ENCODE measurements around the gene PPP2R5B.
A peak's percentile ranks its signal among the peaks of the same experiment; 100 is the strongest.

Gene PPP2R5B

DNA sequence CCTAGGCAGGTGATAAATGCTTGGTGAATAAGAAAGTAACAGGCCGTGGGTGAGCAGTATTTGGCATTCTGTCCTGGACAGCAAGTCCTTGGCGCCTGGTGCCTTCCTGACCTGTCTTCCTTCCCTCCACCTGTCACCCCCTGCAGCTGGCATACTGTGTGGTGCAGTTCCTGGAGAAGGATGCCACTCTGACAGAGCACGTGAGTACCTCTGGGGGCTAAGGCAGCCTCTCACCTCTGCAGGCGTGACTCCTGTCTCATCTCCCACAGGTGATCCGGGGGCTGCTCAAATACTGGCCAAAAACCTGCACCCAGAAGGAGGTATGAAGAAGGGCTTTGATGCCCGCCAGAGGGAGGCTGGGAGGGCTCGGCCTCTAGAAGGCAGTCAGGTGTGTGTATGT, 6.8 kb downstream of the PPP2R5B start:
- no peak for TF ChIP-seq JUND (IDR thresholded peaks at IDR 0.05; ENCODE audit: low read depth)
- in situ Hi-C loops (cut with HindIII; ENCODE audit: low pct_unique_long_range_greater_than_20kb, low sequenced_read_pairs): no loop called here
- no peak for DNase-seq (ENCODE audit: low read depth in 1 of 2, low spot score in 1 of 2)

DNA sequence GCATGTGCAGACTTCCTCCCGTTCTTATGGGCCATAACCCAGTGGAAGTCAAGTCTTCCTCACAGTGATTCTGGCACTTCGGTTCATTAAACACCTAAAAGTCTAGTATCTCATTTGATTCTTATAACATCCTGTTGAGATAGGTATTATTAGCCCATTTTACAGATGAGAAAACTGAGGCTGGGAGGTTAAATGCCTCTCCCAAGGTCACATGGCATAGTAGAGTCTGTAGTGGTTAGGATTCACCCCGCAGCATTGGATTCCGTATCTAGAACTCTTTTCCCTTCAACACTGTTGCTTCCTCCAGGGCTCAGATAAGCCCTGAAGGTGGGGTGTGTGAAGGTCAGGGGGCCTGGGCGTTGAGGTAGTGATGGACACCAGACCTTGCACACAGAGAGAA, 7.8 kb downstream of the PPP2R5B start:
- TF ChIP-seq JUND (IDR thresholded peaks at IDR 0.05; ENCODE audit: low read depth): no peak
- in situ Hi-C loops (cut with HindIII; ENCODE audit: low pct_unique_long_range_greater_than_20kb, low sequenced_read_pairs): no loop called here
- DNase-seq (ENCODE audit: low read depth in 1 of 2, low spot score in 1 of 2): no peak

DNA sequence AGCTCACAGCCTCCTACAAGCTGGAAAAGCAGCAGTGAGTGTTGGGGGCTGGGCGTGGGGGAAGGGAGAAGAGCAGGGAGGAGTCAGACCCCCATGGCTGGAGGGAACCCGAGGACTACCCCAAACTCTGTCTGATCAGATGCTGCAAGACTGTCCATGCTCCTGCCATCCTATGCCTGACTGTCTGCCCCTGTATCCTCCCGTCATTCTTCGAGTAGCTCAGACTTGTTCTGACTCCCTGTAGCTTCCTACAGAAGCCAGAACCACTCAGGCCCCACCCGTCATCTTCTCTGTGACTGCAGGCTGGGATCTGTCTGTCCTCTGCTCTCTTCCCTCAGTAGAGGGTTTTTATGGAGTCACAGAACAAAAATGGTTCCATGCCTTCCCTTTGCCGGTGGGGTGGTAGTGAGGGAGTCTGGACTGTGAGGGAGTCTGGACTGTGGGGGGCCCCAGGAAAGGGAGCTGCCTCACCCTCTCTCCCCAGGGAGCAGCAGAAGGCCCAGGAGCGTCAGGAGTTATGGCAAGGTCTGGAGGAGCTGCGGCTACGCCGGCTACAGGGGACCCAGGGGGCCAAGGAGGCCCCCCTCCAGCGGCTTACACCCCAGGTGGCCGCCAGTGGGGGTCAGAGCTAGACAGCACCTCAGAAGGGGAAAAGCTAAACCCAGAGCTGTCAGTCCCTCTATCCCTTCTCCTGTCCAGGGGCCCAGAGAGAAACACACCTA, 8.9 kb downstream of the PPP2R5B start:
- in situ Hi-C loops (cut with HindIII; ENCODE audit: low pct_unique_long_range_greater_than_20kb, low sequenced_read_pairs): no loop called here

GRCh38 chr11:64933935-64934681, 9.6 kb downstream of the PPP2R5B start:
- no peak for DNase-seq (ENCODE audit: low read depth in 1 of 2, low spot score in 1 of 2)
- in situ Hi-C loops (cut with HindIII; ENCODE audit: low pct_unique_long_range_greater_than_20kb, low sequenced_read_pairs): no loop called here
- TF ChIP-seq JUND (IDR thresholded peaks at IDR 0.05; ENCODE audit: low read depth): no peak

More for the DNA sequence above, 8.9 kb downstream of the PPP2R5B start:
- no peak for TF ChIP-seq JUND (IDR thresholded peaks at IDR 0.05; ENCODE audit: low read depth)
- DNase-seq (ENCODE audit: low read depth in 1 of 2, low spot score in 1 of 2): no peak

DNA sequence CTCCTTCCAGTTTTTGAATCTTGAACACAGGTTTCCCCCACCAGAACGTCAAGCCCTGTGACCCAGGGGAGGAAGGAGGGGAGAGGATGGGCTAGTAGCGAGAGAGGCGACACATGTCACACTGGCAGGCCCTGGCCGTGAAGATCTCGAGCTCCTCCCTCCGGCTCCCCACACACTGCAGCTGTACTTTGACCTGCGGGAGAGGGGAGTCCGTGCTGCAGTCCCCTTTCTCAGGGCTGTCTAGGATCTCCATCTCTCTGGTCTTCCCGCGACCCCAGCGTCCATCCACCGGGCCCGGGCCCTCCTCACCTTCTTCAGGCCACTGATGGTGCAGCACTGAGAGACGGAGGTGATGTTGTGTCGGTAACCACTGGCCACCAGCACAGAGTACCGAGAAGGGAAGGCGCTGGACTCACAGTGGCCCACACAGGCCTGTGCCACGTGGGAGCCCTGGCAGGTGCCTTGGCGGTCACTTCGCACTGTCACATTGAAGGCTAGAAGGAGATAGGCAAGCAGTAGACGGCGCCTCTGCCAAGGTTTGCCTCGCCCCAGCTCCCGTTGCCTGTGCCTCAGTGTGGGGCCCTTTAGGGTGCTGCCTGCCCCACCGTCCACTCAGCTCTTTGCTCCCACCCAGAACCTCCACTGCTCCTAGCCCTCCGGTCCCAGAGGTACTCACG, 10.3 kb downstream of the PPP2R5B start:
- DNase-seq (ENCODE audit: low read depth in 1 of 2, low spot score in 1 of 2): no peak
- TF ChIP-seq JUND (IDR thresholded peaks at IDR 0.05; ENCODE audit: low read depth): no peak
- in situ Hi-C loops (cut with HindIII; ENCODE audit: low pct_unique_long_range_greater_than_20kb, low sequenced_read_pairs): no loop called here

DNA sequence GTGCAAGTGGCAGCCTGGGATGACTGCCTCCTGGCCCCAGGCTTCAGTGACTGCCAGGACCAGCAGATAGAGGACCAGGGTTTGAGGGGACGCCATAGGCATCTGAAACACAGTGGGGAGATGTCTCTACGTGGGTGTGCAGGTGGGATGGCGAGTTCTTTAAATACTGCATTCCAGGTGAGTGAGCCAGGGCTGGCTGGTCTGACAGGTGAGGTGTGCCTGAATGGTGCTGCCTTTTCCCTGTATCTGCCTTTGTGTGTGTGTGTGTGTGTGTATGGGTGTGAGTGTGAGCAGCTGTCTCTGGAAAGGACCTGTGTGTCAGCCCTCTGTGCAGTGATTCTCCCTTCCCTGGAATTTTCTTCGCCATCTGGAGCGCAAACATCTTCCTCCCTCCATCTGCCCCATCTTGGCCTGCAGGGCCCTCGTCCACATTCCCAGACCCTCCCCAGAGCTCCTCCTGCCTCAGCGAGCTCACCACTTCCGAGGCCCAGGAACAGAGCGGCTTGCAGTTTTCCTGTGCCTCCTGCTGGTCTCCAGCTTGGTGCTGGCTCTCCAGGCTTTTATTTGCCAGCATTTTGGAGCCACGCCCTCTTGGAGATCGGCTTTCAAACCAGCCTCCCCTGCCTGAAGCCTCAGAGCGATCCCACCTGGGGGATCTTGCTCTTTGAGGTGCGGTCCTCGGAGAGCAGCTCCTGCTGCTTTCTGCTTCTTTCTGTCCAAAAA, 11.0 kb downstream of the PPP2R5B start, which contains the start of gene GPHA2:
Gene GPHA2 (minus strand): TSS at position 535 of the 723 bp plus-strand sequence. CDS start 433 bp downstream, at position 102.
- in situ Hi-C loops (cut with HindIII; ENCODE audit: low pct_unique_long_range_greater_than_20kb, low sequenced_read_pairs): no loop called here
- no peak for TF ChIP-seq JUND (IDR thresholded peaks at IDR 0.05; ENCODE audit: low read depth)
- peak in 1 of 2 experiments; percentile 63 for DNase-seq (ENCODE audit: low read depth in 1 of 2, low spot score in 1 of 2)

- in situ Hi-C loops (cut with HindIII; ENCODE audit: low pct_unique_long_range_greater_than_20kb, low sequenced_read_pairs): no loop called here
- DNase-seq (ENCODE audit: low read depth in 1 of 2, low spot score in 1 of 2): no peak
- no peak for TF ChIP-seq JUND (IDR thresholded peaks at IDR 0.05; ENCODE audit: low read depth)
Observed at GRCh38 chr11:64936539-64936938, 12.1 kb downstream of the PPP2R5B start.

- TF ChIP-seq JUND (IDR thresholded peaks at IDR 0.05; ENCODE audit: low read depth): no peak
- DNase-seq (ENCODE audit: low read depth in 1 of 2, low spot score in 1 of 2): peak in 1 of 2 experiments; percentile 26
- in situ Hi-C loops (cut with HindIII; ENCODE audit: low pct_unique_long_range_greater_than_20kb, low sequenced_read_pairs): no loop called here
Observed at GRCh38 chr11:64947208-64947814, 22.8 kb downstream of the PPP2R5B start.

DNA sequence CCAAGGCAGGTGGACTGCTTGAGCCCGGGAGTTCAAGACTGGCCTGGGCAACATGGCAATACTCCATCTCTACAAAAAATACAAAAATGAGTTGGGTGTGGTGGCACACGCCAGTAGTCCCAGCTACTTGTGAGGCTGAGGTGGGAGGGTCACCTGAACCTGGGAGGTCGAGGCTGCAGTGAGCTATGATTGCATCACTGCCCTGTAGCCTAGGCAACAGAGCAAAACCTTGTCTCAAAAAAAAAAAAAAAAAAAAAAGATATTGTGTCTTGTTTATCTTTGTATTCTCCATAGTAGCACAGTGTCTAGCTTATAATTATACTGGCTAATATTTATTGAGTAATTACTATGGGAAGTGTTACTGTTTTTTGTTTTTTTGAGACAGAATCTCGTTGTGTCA, 27.0 kb downstream of the PPP2R5B start:
- in situ Hi-C loops (cut with HindIII; ENCODE audit: low pct_unique_long_range_greater_than_20kb, low sequenced_read_pairs): no loop called here
- DNase-seq (ENCODE audit: low read depth in 1 of 2, low spot score in 1 of 2): no peak
- TF ChIP-seq JUND (IDR thresholded peaks at IDR 0.05; ENCODE audit: low read depth): no peak

- TF ChIP-seq JUND (IDR thresholded peaks at IDR 0.05; ENCODE audit: low read depth): no peak
- in situ Hi-C loops (cut with HindIII; ENCODE audit: low pct_unique_long_range_greater_than_20kb, low sequenced_read_pairs): no loop called here
- DNase-seq (ENCODE audit: low read depth in 1 of 2, low spot score in 1 of 2): no peak
Observed at GRCh38 chr11:64954201-64954600, 29.7 kb downstream of the PPP2R5B start.

- TF ChIP-seq JUND (IDR thresholded peaks at IDR 0.05; ENCODE audit: low read depth): no peak
- in situ Hi-C loops (cut with HindIII; ENCODE audit: low pct_unique_long_range_greater_than_20kb, low sequenced_read_pairs): no loop called here
Observed at GRCh38 chr11:64959498-64959897, 35.0 kb downstream of the PPP2R5B start.

DNA sequence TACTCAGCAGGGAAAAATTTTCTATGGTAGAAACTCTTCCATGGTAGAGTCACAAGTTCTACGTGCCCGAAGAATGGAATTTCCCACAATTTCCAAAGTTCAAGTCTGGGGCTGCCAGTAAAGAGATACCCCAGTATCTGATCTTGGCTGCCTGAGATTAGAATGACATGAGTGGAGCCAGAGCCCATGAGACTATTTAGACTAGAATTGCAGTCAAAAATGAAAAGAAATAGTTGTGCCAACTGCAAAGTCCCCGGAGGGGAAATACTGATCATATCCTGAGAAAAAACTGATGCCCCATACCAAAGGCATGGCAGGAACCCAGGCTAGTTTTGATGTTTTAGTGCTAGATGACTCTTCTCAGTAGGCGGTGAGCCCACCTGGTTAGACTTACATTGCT, 36.2 kb downstream of the PPP2R5B start:
- no peak for TF ChIP-seq JUND (IDR thresholded peaks at IDR 0.05; ENCODE audit: low read depth)
- DNase-seq (ENCODE audit: low read depth in 1 of 2, low spot score in 1 of 2): no peak

More at GRCh38 chr11:64959498-64959897, 35.0 kb downstream of the PPP2R5B start:
- DNase-seq (ENCODE audit: low read depth in 1 of 2, low spot score in 1 of 2): no peak

More for the DNA sequence above, 36.2 kb downstream of the PPP2R5B start:
- in situ Hi-C loops (cut with HindIII; ENCODE audit: low pct_unique_long_range_greater_than_20kb, low sequenced_read_pairs): no loop called here
